Measurements from ENCODE around the gene PPP2CA.
A peak's percentile ranks its signal among the peaks of the same experiment; 100 is the strongest.

PPP2CA gene

DNA sequence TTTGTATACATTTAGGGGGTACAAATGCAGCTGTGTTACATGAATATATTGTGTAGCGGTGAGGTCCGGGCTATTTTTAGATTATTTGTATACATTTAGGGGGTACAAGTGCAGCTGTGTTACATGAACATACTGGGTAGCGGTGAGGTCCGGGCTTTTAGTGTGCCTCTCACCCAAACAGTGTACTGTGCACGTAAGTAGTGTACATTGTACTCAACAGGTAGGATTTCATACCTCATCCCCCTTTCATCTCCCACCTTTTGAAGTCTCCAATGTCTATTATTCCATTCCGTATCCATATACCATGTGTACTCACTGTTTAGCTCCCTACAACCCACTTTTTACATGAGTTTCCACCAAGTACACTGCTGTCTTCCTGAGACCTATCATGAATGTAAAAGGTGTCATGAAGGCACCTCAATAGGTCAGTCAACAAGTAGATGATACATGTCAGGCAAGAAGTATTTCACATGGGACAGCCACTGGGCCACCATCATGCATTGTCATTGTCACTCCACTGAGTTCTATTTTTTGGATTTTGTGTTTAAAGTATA, 76.8 kb downstream of the PPP2CA start:
- Histone ChIP-seq H3K9me3 (no peaks in the 10 kb centered on the region), H3K27me3 (no peaks in the 10 kb centered on the region), H3K4me3 (ENCODE audit: low read depth, low read length) (no peak overlapping the region), H3K4me1 (no peaks in the 10 kb centered on the region), H3K36me3 (peaks cover 86% of the 10 kb centered on the region)
- no peak for DNase-seq
- TF ChIP-seq, protein P1, sequence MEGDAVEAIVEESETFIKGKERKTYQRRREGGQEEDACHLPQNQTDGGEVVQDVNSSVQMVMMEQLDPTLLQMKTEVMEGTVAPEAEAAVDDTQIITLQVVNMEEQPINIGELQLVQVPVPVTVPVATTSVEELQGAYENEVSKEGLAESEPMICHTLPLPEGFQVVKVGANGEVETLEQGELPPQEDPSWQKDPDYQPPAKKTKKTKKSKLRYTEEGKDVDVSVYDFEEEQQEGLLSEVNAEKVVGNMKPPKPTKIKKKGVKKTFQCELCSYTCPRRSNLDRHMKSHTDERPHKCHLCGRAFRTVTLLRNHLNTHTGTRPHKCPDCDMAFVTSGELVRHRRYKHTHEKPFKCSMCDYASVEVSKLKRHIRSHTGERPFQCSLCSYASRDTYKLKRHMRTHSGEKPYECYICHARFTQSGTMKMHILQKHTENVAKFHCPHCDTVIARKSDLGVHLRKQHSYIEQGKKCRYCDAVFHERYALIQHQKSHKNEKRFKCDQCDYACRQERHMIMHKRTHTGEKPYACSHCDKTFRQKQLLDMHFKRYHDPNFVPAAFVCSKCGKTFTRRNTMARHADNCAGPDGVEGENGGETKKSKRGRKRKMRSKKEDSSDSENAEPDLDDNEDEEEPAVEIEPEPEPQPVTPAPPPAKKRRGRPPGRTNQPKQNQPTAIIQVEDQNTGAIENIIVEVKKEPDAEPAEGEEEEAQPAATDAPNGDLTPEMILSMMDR (IDR thresholded peaks at IDR 0.05; ENCODE audit: low read depth, low read length) = no peak

DNA sequence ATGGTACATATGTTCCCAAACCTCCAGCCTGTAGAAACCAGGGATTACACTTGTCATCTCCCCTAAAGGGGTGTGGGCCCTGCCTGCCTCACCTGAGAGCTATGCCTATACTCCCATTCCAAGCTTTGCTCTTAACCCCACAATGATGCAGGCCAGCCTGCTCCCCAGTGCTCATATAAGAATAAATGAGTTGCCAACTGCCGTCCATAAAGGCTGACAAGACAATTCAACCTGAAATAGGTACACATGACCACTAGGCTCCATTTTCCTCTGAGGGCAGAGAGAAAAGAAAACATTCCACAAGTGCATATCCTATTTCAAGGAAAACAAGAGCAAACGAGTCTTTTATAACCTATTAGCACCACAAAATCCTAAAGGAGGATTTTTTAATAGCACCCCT, 77.6 kb downstream of the PPP2CA start:
- H3K4me1 ChIP-seq = no peaks in the 10 kb centered on the region
- peaks cover 86% of the 10 kb centered on the region for H3K36me3 ChIP-seq
- H3K9me3 ChIP-seq = no peaks in the 10 kb centered on the region
- no peak overlapping the region for H3K4me3 ChIP-seq (ENCODE audit: low read depth, low read length)
- no peak for DNase-seq
- TF ChIP-seq, protein P1 (IDR thresholded peaks at IDR 0.05; ENCODE audit: low read depth, low read length) = no peak
- no peaks in the 10 kb centered on the region for H3K27me3 ChIP-seq

DNA sequence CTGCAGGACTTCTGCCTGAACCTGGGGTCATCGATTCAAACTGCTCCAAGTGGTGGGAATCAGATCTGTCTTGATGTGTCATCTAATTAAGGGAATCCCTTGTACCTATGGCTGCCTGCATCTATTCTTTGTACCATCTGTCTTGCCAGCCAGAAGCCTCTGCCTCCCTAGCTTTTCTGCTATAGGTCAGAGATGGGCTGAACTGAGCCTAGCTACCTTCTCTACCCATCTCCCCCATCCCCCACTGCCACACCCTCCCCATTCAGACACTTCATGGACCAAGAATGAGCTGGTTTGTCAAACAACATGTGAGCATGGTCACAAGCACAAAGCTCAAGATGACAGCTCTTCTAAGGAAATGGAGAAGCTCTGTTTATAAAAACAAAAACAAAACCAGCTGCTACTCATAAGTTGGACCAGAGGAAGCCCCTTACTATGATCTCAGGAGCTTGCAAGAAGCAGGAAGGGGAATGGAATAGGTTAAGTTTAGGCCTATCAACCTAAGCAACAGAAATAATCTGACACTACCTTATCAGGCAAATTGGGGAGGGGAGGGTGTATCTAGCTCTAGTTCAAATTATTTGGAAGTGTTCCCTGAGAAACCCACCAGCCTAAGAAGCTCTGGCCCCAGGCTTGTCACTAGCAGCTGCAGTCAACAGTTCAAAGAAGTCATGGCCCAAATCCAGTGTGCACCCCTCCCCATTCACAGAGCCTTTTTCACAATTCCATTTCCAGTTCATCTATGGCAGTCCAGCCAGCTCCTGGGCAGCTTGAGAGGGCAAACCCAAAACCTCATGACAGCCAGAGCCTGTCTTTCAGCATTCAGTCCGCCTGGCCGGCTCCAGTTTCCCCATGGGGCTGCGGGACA, 79.0 kb downstream of the PPP2CA start:
- Histone ChIP-seq H3K4me3 (ENCODE audit: low read depth, low read length) (no peak overlapping the region), H3K27me3 (no peaks in the 10 kb centered on the region), H3K9me3 (no peaks in the 10 kb centered on the region), H3K4me1 (no peaks in the 10 kb centered on the region), H3K36me3 (peaks cover 78% of the 10 kb centered on the region)
- TF ChIP-seq, protein P1 (IDR thresholded peaks at IDR 0.05; ENCODE audit: low read depth, low read length) = no peak
- no peak for DNase-seq

DNA sequence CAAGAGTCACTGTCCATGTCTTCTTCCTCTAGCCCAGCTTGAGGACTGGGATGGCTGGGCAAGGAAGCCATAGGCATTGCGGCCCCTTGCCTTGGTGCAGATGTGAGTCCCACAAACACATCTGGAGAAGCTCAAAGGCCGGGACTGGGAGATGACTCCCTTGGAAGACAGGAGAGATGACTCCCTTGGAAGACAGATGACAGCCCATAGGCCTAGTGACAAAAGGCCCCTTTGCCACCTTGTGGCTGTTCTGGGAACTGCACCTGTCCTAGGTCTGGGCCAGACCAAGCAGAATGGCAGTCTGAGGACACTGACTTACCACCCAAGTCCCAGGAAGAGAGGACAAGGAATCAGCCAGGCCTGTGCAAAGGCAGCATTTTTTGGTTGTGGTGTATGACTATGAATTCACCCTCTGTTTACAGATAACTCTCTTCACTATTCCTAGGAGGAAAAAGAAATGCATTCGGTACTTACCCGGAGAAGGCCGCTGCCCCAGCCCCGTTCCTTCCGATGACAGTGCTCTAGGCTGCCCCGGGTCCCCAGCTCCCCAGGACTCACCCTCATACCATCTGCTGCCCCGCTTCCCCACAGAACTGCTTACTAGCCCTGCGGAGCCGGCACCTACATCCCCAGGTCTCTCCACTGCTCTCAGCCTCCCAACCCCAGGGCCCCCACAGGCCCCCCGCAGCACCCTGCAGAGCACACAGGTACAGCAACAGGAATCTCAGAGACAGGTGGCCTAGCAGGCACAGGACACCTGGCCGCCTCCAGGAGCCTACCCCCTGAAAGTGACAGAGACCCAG, 79.9 kb downstream of the PPP2CA start:
- peaks cover 72% of the 10 kb centered on the region for H3K36me3 ChIP-seq
- no peaks in the 10 kb centered on the region for H3K9me3 ChIP-seq
- peak; percentile 86 for DNase-seq
- H3K27me3 ChIP-seq = no peaks in the 10 kb centered on the region
- TF ChIP-seq, protein P1 (IDR thresholded peaks at IDR 0.05; ENCODE audit: low read depth, low read length) = peak; percentile 96
- H3K4me3 ChIP-seq (ENCODE audit: low read depth, low read length) = no peak overlapping the region
- H3K4me1 ChIP-seq = peaks cover 1% of the 10 kb centered on the region

DNA sequence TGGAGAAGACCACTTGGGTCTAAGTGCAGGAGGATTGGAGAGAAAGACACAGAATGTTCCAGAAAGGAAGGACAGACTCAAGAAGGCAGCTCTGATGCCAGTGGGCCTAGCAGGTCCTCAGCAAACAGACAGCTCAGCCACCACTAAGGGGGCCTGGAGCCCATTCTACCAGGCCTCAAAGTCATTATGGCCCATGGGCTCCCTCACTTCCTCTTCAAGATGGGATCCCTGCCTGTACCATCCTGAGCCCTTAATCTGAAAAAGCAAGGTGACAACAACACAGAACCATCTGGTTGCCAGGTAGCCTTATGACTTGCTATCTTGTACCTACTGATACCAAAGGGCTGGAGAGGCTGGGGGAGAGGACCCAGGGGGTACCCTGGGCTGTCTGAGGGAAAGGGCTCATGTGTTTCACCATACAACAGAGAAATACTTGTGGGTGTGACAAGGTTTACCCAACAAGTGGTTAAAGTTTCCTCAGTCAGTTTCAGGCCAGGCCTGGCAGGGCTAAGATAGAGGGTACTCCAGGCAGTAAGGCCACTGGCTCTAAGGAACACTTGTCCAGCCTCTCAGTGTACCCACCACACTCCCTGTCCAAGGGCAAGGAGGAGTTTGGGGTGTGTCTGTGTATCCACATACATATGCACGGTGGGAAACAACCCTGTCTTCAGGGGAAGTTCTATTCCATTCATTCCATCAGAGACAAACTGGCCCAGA, 80.7 kb downstream of the PPP2CA start:
- peaks cover 69% of the 10 kb centered on the region for H3K36me3 ChIP-seq
- DNase-seq = no peak

More for the DNA sequence above, 80.7 kb downstream of the PPP2CA start:
- no peaks in the 10 kb centered on the region for H3K27me3 ChIP-seq
- no peak overlapping the region for H3K4me3 ChIP-seq (ENCODE audit: low read depth, low read length)
- H3K4me1 ChIP-seq = peaks cover 8% of the 10 kb centered on the region
- TF ChIP-seq, protein P1 (IDR thresholded peaks at IDR 0.05; ENCODE audit: low read depth, low read length) = no peak
- no peaks in the 10 kb centered on the region for H3K9me3 ChIP-seq

All from BE2C (cell line).